Measurements from ENCODE around the gene WDR90.

The WDR90 gene

GRCh38 chr16:626787-627453 is 22.2 kb upstream of the WDR90 start:
- DNase-seq, result no peak

GRCh38 chr16:627454-628239 is 21.5 kb upstream of the WDR90 start:
- no peak for DNase-seq

GRCh38 chr16:628321-629061 is 20.7 kb upstream of the WDR90 start:
- DNase-seq, result no peak

GRCh38 chr16:629185-629832 is 19.9 kb upstream of the WDR90 start:
- DNase-seq, result no peak

- no peak for DNase-seq
Observed at GRCh38 chr16:629833-630248, 19.3 kb upstream of the WDR90 start.

- DNase-seq, result no peak
Observed at GRCh38 chr16:630249-630814, 18.8 kb upstream of the WDR90 start.

GRCh38 chr16:630815-631405 is 18.3 kb upstream of the WDR90 start, which contains the start of gene WFIKKN1:
Gene WFIKKN1 (plus strand): TSS chr16:630985. CDS start chr16:631254, 269 bp downstream.
- DNase-seq, result no peak

- DNase-seq, result no peak
Observed at GRCh38 chr16:631808-632358, 17.3 kb upstream of the WDR90 start.

GRCh38 chr16:632486-633335 is 16.5 kb upstream of the WDR90 start:
- no peak for DNase-seq

- DNase-seq, result no peak
Observed at GRCh38 chr16:633336-634050, 15.7 kb upstream of the WDR90 start.

GRCh38 chr16:634051-634670 is 15.0 kb upstream of the WDR90 start:
- no peak for DNase-seq

- DNase-seq, result no peak
Observed at GRCh38 chr16:634996-635395, 14.2 kb upstream of the WDR90 start.

- DNase-seq, result no peak
Observed at GRCh38 chr16:635573-636205, 13.5 kb upstream of the WDR90 start.

- peak; percentile 82 for DNase-seq
Observed at GRCh38 chr16:636206-637080, 12.7 kb upstream of the WDR90 start, which contains the start of gene METTL26. Gene METTL26 (minus strand): TSS chr16:636305. CDS start chr16:636290, 15 bp downstream.

- DNase-seq, result no peak
Observed at GRCh38 chr16:637081-638018, 11.8 kb upstream of the WDR90 start.

GRCh38 chr16:638034-638543 is 11.1 kb upstream of the WDR90 start:
- DNase-seq, result no peak

- no peak for DNase-seq
Observed at GRCh38 chr16:638836-639235, 10.3 kb upstream of the WDR90 start.

Data from NCI-H1694 (cell line).